ENCODE data around the gene KLHL13. TPM values are rescaled to one million over a fixed set of nuclear protein-coding genes. Genes with fewer than 3 reads are reported as not detected.

Gene KLHL13
- total RNA-seq, 1 donor from 2014 or later = 5.6 TPM

- TF ChIP-seq, protein P1, sequence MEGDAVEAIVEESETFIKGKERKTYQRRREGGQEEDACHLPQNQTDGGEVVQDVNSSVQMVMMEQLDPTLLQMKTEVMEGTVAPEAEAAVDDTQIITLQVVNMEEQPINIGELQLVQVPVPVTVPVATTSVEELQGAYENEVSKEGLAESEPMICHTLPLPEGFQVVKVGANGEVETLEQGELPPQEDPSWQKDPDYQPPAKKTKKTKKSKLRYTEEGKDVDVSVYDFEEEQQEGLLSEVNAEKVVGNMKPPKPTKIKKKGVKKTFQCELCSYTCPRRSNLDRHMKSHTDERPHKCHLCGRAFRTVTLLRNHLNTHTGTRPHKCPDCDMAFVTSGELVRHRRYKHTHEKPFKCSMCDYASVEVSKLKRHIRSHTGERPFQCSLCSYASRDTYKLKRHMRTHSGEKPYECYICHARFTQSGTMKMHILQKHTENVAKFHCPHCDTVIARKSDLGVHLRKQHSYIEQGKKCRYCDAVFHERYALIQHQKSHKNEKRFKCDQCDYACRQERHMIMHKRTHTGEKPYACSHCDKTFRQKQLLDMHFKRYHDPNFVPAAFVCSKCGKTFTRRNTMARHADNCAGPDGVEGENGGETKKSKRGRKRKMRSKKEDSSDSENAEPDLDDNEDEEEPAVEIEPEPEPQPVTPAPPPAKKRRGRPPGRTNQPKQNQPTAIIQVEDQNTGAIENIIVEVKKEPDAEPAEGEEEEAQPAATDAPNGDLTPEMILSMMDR (IDR thresholded peaks at IDR 0.05; ENCODE audit: unreplicated experiment) = no peak
- Mint-ChIP-seq H3K4me3 (no peak overlapping the region), H3K27me3 (ENCODE audit: low read depth) (no peaks in the 10 kb centered on the region)
Measured at GRCh38 chrX:118066867-118067515, 49.6 kb downstream of the KLHL13 start.

DNA sequence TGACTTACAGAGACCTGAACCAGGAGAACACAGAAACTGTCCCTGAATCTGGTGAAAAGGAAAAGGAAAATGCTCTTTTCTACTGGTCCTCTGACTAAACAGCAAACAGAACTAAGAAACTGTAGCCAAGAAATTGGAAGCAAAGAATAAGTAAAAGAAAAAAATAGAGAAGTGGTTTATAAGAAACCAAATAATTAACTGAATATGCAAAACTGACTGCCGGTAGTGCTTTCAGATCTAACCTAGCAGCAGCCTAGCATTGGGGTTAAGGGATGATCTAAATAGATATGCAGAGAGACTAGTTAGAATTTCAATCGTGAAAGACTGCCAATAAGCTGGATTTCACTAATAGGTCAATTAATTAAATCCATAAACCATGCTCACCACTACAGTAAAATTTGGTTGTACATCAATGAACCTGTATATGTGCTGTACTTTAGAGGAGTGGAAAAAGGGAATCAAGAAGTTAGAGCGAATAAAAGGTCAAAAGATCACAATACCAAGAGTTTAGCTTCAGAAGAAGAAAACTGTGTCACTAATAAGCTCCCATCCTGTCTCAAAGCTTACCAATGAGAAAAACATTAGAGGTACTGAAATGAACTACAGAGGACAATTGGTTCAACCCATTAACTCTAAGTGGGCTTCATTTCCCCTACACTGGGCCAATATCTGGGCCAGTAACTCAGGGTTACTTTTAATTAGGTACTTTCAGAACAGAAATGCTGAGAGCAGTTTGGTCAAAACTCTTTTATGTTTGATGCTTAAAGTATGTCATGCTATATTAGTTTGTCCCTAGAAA, 53.6 kb downstream of the KLHL13 start:
- Mint-ChIP-seq H3K4me3 (no peak overlapping the region), H3K9me3 (peaks cover 19% of the 10 kb centered on the region), H3K36me3 (no peaks in the 10 kb centered on the region), H3K4me1 (peaks cover 9% of the 10 kb centered on the region), H3K27me3 (ENCODE audit: low read depth) (no peaks in the 10 kb centered on the region), H3K27ac (no peak overlapping the region)
- TF ChIP-seq, protein P1 (IDR thresholded peaks at IDR 0.05; ENCODE audit: unreplicated experiment) = no peak
- no peak for DNase-seq (ENCODE audit: low spot score in 2 of 2, unreplicated experiment in 2 of 2)

More at GRCh38 chrX:118066867-118067515, 49.6 kb downstream of the KLHL13 start:
- DNase-seq (ENCODE audit: low spot score in 2 of 2, unreplicated experiment in 2 of 2) = no peak
- Mint-ChIP-seq H3K4me1 (no peaks in the 10 kb centered on the region), H3K36me3 (peaks cover 2% of the 10 kb centered on the region), H3K27ac (no peak overlapping the region), H3K9me3 (peaks cover 5% of the 10 kb centered on the region)

DNA sequence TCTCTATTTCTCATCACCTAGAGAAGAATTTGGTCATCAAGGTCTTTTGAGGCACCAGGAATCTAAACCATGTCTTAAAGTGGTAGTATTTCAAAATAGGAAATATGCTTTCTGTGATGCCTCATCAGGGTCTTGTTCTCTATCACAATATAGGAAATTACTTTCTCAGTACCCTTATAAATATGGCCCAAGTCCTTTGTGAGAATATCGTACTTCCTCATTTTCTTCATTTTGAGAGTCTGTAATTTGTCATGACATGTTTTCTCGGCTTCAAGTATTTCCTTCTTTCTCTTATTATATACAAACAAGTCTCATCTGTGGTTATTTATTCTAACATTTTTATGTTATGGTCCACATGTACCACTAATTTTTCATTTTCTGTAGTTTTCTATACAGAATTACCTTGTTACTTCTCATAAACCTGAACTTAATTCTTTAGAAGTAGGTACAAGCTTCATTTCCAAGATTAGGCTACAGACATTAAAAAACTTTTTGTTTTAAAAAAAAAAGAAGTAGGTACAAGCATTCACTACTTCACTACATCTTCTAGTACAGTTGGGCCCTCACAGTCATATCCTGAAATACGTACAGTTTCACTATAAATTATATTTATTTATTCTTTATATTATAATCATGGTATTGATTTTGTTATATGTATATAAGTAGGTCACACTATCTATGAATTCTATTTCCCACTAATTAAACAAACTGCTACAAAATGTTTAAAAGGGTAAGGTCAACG, 54.4 kb downstream of the KLHL13 start:
- Mint-ChIP-seq H3K9me3 (peaks cover 20% of the 10 kb centered on the region), H3K4me3 (no peak overlapping the region), H3K4me1 (peaks cover 9% of the 10 kb centered on the region), H3K36me3 (no peaks in the 10 kb centered on the region), H3K27ac (no peak overlapping the region), H3K27me3 (ENCODE audit: low read depth) (no peaks in the 10 kb centered on the region)
- TF ChIP-seq, protein P1 (IDR thresholded peaks at IDR 0.05; ENCODE audit: unreplicated experiment) = no peak
- DNase-seq (ENCODE audit: low spot score in 2 of 2, unreplicated experiment in 2 of 2) = no peak

DNA sequence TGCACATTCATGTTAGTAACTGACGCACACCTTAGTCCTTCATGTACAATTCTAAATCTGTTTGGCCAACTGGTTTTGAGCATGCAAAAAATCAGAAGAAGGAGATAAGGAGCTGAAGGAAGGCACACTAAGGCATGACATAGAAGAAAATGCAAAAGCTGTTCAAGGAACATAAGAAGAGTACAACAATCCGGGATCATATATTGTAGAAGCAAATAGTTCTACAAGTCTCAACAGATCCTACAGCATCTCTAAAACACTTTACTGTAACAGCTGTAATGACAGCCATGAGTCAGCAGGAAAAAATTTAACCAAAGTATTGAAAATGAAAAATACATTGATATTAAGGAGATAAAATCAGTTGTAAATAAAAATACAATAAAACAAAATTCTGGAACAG, 57.7 kb downstream of the KLHL13 start:
- Mint-ChIP-seq H3K27ac (peak overlapping the region; percentile 51), H3K4me3 (no peak overlapping the region), H3K4me1 (peaks cover 9% of the 10 kb centered on the region), H3K9me3 (peaks cover 15% of the 10 kb centered on the region), H3K36me3 (no peaks in the 10 kb centered on the region), H3K27me3 (ENCODE audit: low read depth) (no peaks in the 10 kb centered on the region)
- TF ChIP-seq, protein P1 (IDR thresholded peaks at IDR 0.05; ENCODE audit: unreplicated experiment) = no peak
- DNase-seq (ENCODE audit: low spot score in 2 of 2, unreplicated experiment in 2 of 2) = no peak

DNA sequence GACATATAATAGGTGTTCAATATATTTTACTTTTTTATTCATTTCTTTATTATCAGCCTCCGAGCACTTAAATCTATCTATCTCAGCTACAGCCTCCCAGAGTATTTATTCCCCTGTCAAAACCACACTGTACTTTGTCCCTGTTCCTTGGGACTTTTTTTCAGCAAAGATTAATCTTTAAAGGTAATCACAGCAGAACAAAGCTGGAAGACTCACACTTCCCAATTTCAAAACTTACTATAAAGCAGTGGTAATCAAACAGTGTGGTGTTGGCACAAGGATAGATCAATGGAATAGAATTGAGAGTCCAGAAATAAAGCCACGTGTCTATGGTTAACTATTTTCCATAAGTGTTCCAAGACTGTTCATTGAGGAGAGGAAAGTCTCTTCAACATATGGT, 59.7 kb downstream of the KLHL13 start:
- Mint-ChIP-seq H3K9me3 (peaks cover 16% of the 10 kb centered on the region), H3K27me3 (ENCODE audit: low read depth) (no peaks in the 10 kb centered on the region), H3K4me3 (no peak overlapping the region), H3K4me1 (peaks cover 9% of the 10 kb centered on the region), H3K36me3 (no peaks in the 10 kb centered on the region), H3K27ac (no peak overlapping the region)
- TF ChIP-seq, protein P1 (IDR thresholded peaks at IDR 0.05; ENCODE audit: unreplicated experiment) = no peak
- DNase-seq (ENCODE audit: low spot score in 2 of 2, unreplicated experiment in 2 of 2) = no peak

Measured in mesothelial cell of epicardium (in vitro differentiated cells).